ENCODE data around the gene FTCD. TPM values are rescaled to one million over a fixed set of nuclear protein-coding genes. Genes with fewer than 3 reads are reported as not detected.

The FTCD gene
- total and polyA plus RNA-seq, 2 of the 4 experiments (the other 2 are of a cell fraction), result 0.55 TPM; not detected in 1

DNA sequence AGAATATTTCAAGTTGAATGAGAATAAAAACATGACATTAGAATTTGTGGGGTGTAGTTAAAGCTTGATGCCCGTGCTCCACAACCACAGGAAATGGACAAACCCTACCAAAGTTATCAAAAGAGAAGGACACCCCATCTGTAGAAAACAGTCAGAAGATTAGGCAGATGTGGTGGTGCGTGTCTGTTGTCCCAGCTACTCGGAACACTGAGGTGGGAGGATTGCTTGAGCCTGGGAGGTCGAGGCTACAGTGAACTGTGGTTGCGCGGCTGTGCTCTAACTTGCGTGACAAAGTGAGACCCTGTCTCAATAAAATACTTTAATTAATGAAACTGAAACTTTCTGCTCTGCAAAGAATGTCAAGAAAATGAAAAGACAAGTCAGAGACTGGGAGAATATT, 30.3 kb upstream of the FTCD start:
- no TSS peak for BruUV-seq (replicated peaks)

More for the DNA sequence above, 30.3 kb upstream of the FTCD start:
- Histone ChIP-seq H2BK15ac (ENCODE audit: low read depth, low read length) (no peak overlapping the region), H3K27me3 (ENCODE audit: control insufficient read depth, insufficient read depth, low read length) (no peaks in the 10 kb centered on the region), H3K4me1 (ENCODE audit: control insufficient read depth, insufficient read depth, low read length) (peaks cover 23% of the 10 kb centered on the region), H3K79me1 (ENCODE audit: low read depth in 1 of 2, low read length in 2 of 2) (peaks cover 0 to 8% of the 10 kb centered on the region in 2 experiments; a peak in 1 of 4 replicates), H2AK9ac (replicated peaks; ENCODE audit: low read depth, low read length, poor library complexity) (no peak overlapping the region), H2BK5ac (ENCODE audit: low read depth, low read length, poor library complexity, severe bottlenecking) (no peak overlapping the region), H2AFZ (replicated peaks; ENCODE audit: low read length, poor library complexity) (no peak overlapping the region), H3K23ac (ENCODE audit: low read depth, low read length) (no peak overlapping the region), H3K14ac (replicated peaks; ENCODE audit: low read depth, low read length) (no peak overlapping the region), H3K56ac (ENCODE audit: extremely low read depth, insufficient read depth, low read length) (no peak overlapping the region), H3K9me1 (ENCODE audit: insufficient read depth, low read length) (peaks cover 17% of the 10 kb centered on the region), H4K8ac (ENCODE audit: low read depth in 2 of 2, low read length in 2 of 2) (no peak overlapping the region), H2BK20ac (ENCODE audit: low read depth, low read length) (no peak overlapping the region), H3K18ac (ENCODE audit: low read depth, low read length) (no peak overlapping the region), H2BK120ac (ENCODE audit: low read depth, low read length) (no peak overlapping the region), H3K27ac (ENCODE audit: insufficient read depth, low read length) (no peak overlapping the region), H3K36me3 (ENCODE audit: control insufficient read depth, insufficient read depth, low read length) (0 out of 2 replicates have a peak, but pooled peaks cover 2% of the 10 kb centered on the region), H4K91ac (ENCODE audit: insufficient read depth, low read depth, low read length) (no peak overlapping the region), H4K20me1 (ENCODE audit: insufficient read depth, low read length) (no peaks in the 10 kb centered on the region), H3K9me3 (ENCODE audit: control insufficient read depth, insufficient read depth, low read length) (no peaks in the 10 kb centered on the region), H3K4ac (ENCODE audit: low read depth, low read length) (no peak overlapping the region), H2AK5ac (ENCODE audit: low read depth, low read length) (no peak overlapping the region), H3K4me3 (ENCODE audit: insufficient read depth, low read depth, low read length) (no peak overlapping the region), H4K5ac (ENCODE audit: low read depth, low read length) (no peak overlapping the region), H3K9ac (ENCODE audit: low read depth, low read length) (no peak overlapping the region), H3K4me2 (ENCODE audit: low read depth, low read length) (no peak overlapping the region)
- dilution Hi-C loops (cut with HindIII; ENCODE audit: low sequenced_read_pairs, unreplicated experiment), result no loop called here
- WGBS, 2 experiments (ENCODE audit: extremely low coverage in 2 of 2, insufficient read length in 1 of 2), result no CpG with 5 or more reads among the region's 7 CpGs
- POLR2A ChIA-PET (ENCODE audit: unreplicated experiment), result interaction anchor here (0.9 kb wide), 1 partner anchor 9 kb away, joined by 3 read pairs; no protein-coding TSS in a partner anchor
- in situ Hi-C loops (cut with MboI; ENCODE audit: low sequenced_read_pairs), result no loop called here
- intact Hi-C loops (cut with micrococcal nuclease), result no loop called here
- CTCF ChIA-PET, result no interaction called here
- DNase-seq (no peak), ATAC-seq (ENCODE audit: low read depth) (no peak)
- TF ChIP-seq NFE2L2 (IDR thresholded peaks at IDR 0.05; ENCODE audit: low read depth, low read length) (no peak), SMC3 (IDR thresholded peaks at IDR 0.05; ENCODE audit: low read depth, low read length) (no peak), MXI1 (IDR thresholded peaks at IDR 0.05; ENCODE audit: borderline replicate concordance, low read depth, low read length) (no peak), BHLHE40 (IDR thresholded peaks at IDR 0.05; ENCODE audit: low read depth, low read length) (no peak), RCOR1 (IDR thresholded peaks at IDR 0.05; ENCODE audit: insufficient replicate concordance, low read length) (no peak), MAZ (IDR thresholded peaks at IDR 0.05; ENCODE audit: borderline replicate concordance, low read depth, low read length) (no peak), CHD1 (IDR thresholded peaks at IDR 0.05; ENCODE audit: low read depth, low read length) (no peak), POLR2A (IDR thresholded peaks at IDR 0.05; ENCODE audit: low read depth, low read length) (no peak), FOS (IDR thresholded peaks at IDR 0.05; ENCODE audit: low read depth, low read length) (no peak)
- TF ChIP-seq, protein P1, sequence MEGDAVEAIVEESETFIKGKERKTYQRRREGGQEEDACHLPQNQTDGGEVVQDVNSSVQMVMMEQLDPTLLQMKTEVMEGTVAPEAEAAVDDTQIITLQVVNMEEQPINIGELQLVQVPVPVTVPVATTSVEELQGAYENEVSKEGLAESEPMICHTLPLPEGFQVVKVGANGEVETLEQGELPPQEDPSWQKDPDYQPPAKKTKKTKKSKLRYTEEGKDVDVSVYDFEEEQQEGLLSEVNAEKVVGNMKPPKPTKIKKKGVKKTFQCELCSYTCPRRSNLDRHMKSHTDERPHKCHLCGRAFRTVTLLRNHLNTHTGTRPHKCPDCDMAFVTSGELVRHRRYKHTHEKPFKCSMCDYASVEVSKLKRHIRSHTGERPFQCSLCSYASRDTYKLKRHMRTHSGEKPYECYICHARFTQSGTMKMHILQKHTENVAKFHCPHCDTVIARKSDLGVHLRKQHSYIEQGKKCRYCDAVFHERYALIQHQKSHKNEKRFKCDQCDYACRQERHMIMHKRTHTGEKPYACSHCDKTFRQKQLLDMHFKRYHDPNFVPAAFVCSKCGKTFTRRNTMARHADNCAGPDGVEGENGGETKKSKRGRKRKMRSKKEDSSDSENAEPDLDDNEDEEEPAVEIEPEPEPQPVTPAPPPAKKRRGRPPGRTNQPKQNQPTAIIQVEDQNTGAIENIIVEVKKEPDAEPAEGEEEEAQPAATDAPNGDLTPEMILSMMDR (conservative IDR thresholded peaks at IDR 0.05; ENCODE audit: low read depth, low read length), result no peak
- TF ChIP-seq, protein P2, sequence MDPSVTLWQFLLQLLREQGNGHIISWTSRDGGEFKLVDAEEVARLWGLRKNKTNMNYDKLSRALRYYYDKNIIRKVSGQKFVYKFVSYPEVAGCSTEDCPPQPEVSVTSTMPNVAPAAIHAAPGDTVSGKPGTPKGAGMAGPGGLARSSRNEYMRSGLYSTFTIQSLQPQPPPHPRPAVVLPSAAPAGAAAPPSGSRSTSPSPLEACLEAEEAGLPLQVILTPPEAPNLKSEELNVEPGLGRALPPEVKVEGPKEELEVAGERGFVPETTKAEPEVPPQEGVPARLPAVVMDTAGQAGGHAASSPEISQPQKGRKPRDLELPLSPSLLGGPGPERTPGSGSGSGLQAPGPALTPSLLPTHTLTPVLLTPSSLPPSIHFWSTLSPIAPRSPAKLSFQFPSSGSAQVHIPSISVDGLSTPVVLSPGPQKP (IDR thresholded peaks at IDR 0.05; ENCODE audit: borderline replicate concordance, low read depth, low read length), result no peak
